Panc1 (cell line): ENCODE data around the gene ITIH6. TPM values are rescaled to one million over a fixed set of nuclear protein-coding genes. Genes with fewer than 3 reads are reported as not detected.
"Not testable (repeated sequence)": the region's sequence is repeated elsewhere in the genome, so short reads cannot be mapped to it uniquely, and the experiment has no call there.

Experiments
- ATAC-seq: fragments of 200-7000 bp; cut with Tn5 transposase; 2 replicates; pipeline ENCODE4 v1.9.1; 2020; ENCODE audit warnings: mild to moderate bottlenecking, moderate library complexity
- BruUV-seq: library from RNA; stranded (reverse); fragments of 400-500 nt; replicated peaks from 2 replicates; lab custom pipeline; 2021; lab: Mats Ljungman, UMichigan
- CTCF ChIA-PET: fragments of 300-600 bp; sonication (Branson Sonifier 250); formaldehyde crosslinking; loops from one replicate; lab custom pipeline; 2022; ENCODE audit warnings: antibody characterized with exemption; lab: Charles Lee
- POLR2A ChIA-PET: fragments of 300-600 bp; sonication (Branson Sonifier 250); formaldehyde crosslinking; loops from one replicate; lab custom pipeline; 2022; ENCODE audit warnings: antibody characterized with exemption; lab: Charles Lee
- DNase-seq: peaks from one replicate; pipeline ENCODE4 v3.0.0-alpha.2; 2010; ENCODE audit warnings: low read depth, low spot score
- H3K27ac ChIP-seq: 2 replicates; pipeline ENCODE4 v1.5.1; 2011; ENCODE audit warnings: mild to moderate bottlenecking, low read length, inconsistent platforms
- H3K27me3 ChIP-seq: fragments of 200-500 bp; sonication (Bioruptor generic); 2 replicates; pipeline ENCODE4 v1.6.0; 2014; ENCODE audit warnings: low read length, inconsistent platforms; ENCODE audit not compliant: control insufficient read depth, insufficient read depth
- H3K36me3 ChIP-seq: fragments of 200-500 bp; sonication (Bioruptor generic); 2 replicates; pipeline ENCODE4 v1.5.1; 2014; ENCODE audit warnings: inconsistent platforms, mild to moderate bottlenecking, low read length, moderate library complexity; ENCODE audit not compliant: control insufficient read depth, insufficient read depth
- H3K4me1 ChIP-seq: 2 replicates; pipeline ENCODE4 v1.5.1; 2011; ENCODE audit warnings: inconsistent platforms, mild to moderate bottlenecking, low read length, moderate library complexity; ENCODE audit not compliant: control insufficient read depth, insufficient read depth
- H3K4me3 ChIP-seq, 2 experiments: 2 replicates each; pipeline ENCODE4 v1.5.1; 2011 to 2012; ENCODE audit warnings: low read depth in 2 of 2, low read length in 2 of 2, mild to moderate bottlenecking in 2 of 2, inconsistent platforms in 1 of 2, moderate library complexity in 1 of 2
- H3K9me3 ChIP-seq: fragments of 200-500 bp; sonication (Bioruptor generic); 2 replicates; pipeline ENCODE4 v1.5.1; 2014; ENCODE audit warnings: low read depth, mild to moderate bottlenecking, inconsistent platforms, low read length, moderate library complexity; ENCODE audit not compliant: control insufficient read depth, insufficient read depth
- CTCF ChIP-seq: fragments of 450-650 bp; IDR thresholded peaks from 2 replicates; pipeline ENCODE4 v1.5.1; 2017; ENCODE audit warnings: mild to moderate bottlenecking
- POLR2AphosphoS5 ChIP-seq: IDR thresholded peaks from 2 replicates; pipeline ENCODE4 v1.6.1; 2012; ENCODE audit warnings: mild to moderate bottlenecking, low read depth, low read length, moderate library complexity
- SIN3A ChIP-seq: IDR thresholded peaks from 2 replicates; pipeline ENCODE4 v1.6.1; 2012; ENCODE audit warnings: low read depth, mild to moderate bottlenecking, low read length, moderate library complexity, borderline replicate concordance; ENCODE audit not compliant: insufficient read depth
- TCF7L2 ChIP-seq: IDR thresholded peaks from 2 replicates; pipeline ENCODE4 v1.6.1; 2011; ENCODE audit warnings: mild to moderate bottlenecking, low read depth, low read length, inconsistent platforms
- in situ Hi-C: cut with HindIII; loops from 2 replicates; pipeline ENCODE4 v1.10.0; 2016; ENCODE audit warnings: low sequenced_read_pairs, low pct_unique_long_range_greater_than_20kb
- intact Hi-C: fragments of 100-400 bp; cut with micrococcal nuclease; formaldehyde crosslinking; loops from one replicate; pipeline ENCODE4 v1.10.0; 2022; ENCODE audit not compliant: unreplicated experiment
- total RNA-seq: library from RNA; stranded (reverse); gene quantifications from one replicate; pipeline ENCODE4 v1.2.1, GENCODE V29; 2021; ENCODE audit not compliant: unreplicated experiment
- TF ChIP-seq, protein P1 (sequence below), 2 experiments: IDR thresholded peaks; 2 replicates each; pipeline ENCODE4 v1.6.1; 2011 to 2012; ENCODE audit warnings: low read depth in 2 of 2, control low read depth in 1 of 2, low read length in 1 of 2, mild to moderate bottlenecking in 1 of 2, moderate library complexity in 1 of 2; ENCODE audit not compliant: insufficient read depth in 1 of 2

Gene ITIH6
- total RNA-seq, 1 experiment from 2014 or later, result not detected

DNA sequence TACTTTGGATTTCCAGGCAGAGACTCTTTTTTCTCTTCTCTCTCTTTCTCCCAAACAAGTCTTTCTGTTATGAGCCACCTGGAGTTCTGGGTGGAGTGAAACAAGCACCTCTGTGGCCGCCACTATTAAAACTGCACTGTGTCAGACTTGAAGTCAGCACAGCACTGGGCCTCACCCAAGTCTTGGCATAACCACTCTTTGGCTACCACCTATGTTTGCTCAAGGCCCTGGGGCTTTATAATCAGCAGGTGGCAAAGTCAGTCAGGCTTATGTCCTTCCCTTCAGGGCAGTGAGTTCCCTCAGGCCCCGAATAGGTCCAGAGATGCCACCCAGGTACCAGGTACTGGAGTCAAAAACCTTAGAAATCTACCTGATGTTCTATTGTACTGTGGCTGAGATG lies 52.4 kb downstream of the ITIH6 start:
- no peaks in the 10 kb centered on the region for H3K36me3 ChIP-seq
- CTCF ChIA-PET, result no interaction called here
- in situ Hi-C loops (no loop called here), intact Hi-C loops (no loop called here)
- BruUV-seq, result no TSS peak
- no peaks in the 10 kb centered on the region for H3K27me3 ChIP-seq
- H3K4me1 ChIP-seq, result no peaks in the 10 kb centered on the region
- POLR2A ChIA-PET, result no interaction called here
- no peak overlapping the region for H3K27ac ChIP-seq
- H3K9me3 ChIP-seq, result no peaks in the 10 kb centered on the region
- no peak for ATAC-seq
- TF ChIP-seq, protein P1, sequence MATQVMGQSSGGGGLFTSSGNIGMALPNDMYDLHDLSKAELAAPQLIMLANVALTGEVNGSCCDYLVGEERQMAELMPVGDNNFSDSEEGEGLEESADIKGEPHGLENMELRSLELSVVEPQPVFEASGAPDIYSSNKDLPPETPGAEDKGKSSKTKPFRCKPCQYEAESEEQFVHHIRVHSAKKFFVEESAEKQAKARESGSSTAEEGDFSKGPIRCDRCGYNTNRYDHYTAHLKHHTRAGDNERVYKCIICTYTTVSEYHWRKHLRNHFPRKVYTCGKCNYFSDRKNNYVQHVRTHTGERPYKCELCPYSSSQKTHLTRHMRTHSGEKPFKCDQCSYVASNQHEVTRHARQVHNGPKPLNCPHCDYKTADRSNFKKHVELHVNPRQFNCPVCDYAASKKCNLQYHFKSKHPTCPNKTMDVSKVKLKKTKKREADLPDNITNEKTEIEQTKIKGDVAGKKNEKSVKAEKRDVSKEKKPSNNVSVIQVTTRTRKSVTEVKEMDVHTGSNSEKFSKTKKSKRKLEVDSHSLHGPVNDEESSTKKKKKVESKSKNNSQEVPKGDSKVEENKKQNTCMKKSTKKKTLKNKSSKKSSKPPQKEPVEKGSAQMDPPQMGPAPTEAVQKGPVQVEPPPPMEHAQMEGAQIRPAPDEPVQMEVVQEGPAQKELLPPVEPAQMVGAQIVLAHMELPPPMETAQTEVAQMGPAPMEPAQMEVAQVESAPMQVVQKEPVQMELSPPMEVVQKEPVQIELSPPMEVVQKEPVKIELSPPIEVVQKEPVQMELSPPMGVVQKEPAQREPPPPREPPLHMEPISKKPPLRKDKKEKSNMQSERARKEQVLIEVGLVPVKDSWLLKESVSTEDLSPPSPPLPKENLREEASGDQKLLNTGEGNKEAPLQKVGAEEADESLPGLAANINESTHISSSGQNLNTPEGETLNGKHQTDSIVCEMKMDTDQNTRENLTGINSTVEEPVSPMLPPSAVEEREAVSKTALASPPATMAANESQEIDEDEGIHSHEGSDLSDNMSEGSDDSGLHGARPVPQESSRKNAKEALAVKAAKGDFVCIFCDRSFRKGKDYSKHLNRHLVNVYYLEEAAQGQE (IDR thresholded peaks at IDR 0.05; ENCODE audit: insufficient read depth in 1 of 2, low read depth in 2 of 2, low read length in 1 of 2), result no peak
- no peak for TF ChIP-seq POLR2AphosphoS5
- TF ChIP-seq TCF7L2, result no peak
- no peak for TF ChIP-seq CTCF
- TF ChIP-seq SIN3A, result no peak
- DNase-seq, result no peak
- H3K4me3 ChIP-seq, result no peak overlapping the region

DNA sequence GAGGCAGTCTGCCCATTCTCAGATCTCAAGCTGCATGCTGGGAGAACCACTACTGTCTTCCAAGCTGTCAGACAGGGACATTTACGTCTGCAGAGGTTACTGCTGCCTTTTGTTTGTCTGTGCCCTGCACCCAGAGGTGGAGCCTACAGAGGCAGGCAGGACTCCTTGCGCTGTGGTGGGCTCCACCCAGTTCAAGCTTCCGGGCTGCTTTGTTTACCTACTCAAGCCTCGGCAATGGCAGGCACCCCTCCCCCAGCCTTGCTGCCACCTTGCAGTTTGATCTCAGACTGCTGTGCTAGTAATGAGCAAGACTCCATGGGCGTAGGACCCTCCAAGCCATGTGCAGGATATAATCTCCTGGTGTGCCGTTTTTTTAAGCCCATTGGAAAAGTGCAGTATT lies 59.5 kb downstream of the ITIH6 start:
- H3K9me3 ChIP-seq, H3K4me3 ChIP-seq, in situ Hi-C loops, H3K27ac ChIP-seq, CTCF ChIA-PET, BruUV-seq, DNase-seq, H3K4me1 ChIP-seq, H3K27me3 ChIP-seq, POLR2A ChIA-PET, intact Hi-C loops, H3K36me3 ChIP-seq, ATAC-seq: not testable (repeated sequence)

DNA sequence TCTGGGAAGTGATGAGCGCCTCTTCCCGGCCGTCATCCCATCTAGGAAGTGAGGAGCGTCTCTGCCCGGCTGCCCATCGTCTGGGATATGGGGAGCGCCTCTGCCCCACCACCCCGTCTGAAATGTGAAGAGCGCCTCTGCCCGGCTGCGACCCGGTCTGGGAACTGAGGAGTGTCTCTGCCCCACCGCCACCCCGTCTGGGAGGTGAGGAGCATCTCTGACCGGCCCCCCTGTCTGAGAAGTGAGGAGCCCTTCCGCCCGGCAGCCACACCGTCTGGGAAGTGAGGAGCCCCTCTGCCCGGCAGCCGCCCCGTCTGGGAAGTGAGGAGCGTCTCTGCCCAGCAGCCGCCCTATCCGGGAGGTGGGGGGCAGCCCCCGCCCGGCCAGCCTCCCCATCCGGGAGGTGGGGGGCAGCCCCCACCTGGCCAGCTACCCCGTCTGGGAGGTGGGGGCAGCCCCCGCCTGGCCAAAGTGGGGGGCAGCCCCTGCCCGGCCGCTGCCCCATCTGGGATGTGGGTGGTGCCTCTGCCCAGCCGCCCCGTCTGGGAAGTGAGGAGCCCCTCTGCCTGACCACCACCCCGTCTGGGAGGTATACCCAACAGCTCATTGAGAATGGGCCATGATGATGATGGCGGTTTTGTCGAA lies 61.6 kb downstream of the ITIH6 start:
- H3K27me3 ChIP-seq, intact Hi-C loops, H3K4me3 ChIP-seq, BruUV-seq, H3K27ac ChIP-seq, POLR2A ChIA-PET, H3K9me3 ChIP-seq, DNase-seq, in situ Hi-C loops, H3K4me1 ChIP-seq, CTCF ChIA-PET, ATAC-seq, H3K36me3 ChIP-seq: not testable (repeated sequence)
